CD8-positive, alpha-beta memory T cell (primary cell): ENCODE results near the gene MYO15B. TPM values are rescaled to one million over a fixed set of nuclear protein-coding genes. Genes with fewer than 3 reads are reported as not detected.
"Not testable (repeated sequence)": the region's sequence is repeated elsewhere in the genome, so short reads cannot be mapped to it uniquely, and the experiment has no call there.

Experiments
- CTCF ChIA-PET: fragments of 350-600 bp; sonication (Branson Sonifier 250); formaldehyde crosslinking; loops from one replicate; lab custom pipeline; 2021; ENCODE audit warnings: antibody characterized with exemption; lab: Charles Lee
- POLR2A ChIA-PET: fragments of 350-600 bp; sonication (Branson Sonifier 250); formaldehyde crosslinking; loops from one replicate; lab custom pipeline; 2021; ENCODE audit warnings: antibody characterized with exemption; lab: Charles Lee
- DNase-seq, 5 donors: peaks; one replicate each; pipeline versions ENCODE4 v3.0.0 to v3.0.0-alpha.2; 2020 to 2022; ENCODE audit warnings: mixed read lengths in 1 of 5
- H3K27ac ChIP-seq: one replicate; pipeline ENCODE4 v1.7.0; 2013; ENCODE audit warnings: low read depth, mild to moderate bottlenecking, low read length, moderate library complexity
- H3K27me3 ChIP-seq: 2 replicates; pipeline ENCODE4 v1.7.0; 2013; ENCODE audit warnings: low read length, mild to moderate bottlenecking; ENCODE audit not compliant: insufficient read depth, poor library complexity, severe bottlenecking
- H3K36me3 ChIP-seq: 2 replicates; pipeline ENCODE4 v1.7.0; 2013; ENCODE audit warnings: mild to moderate bottlenecking, low read length, moderate library complexity; ENCODE audit not compliant: insufficient read depth
- H3K4me1 ChIP-seq: 2 replicates; pipeline ENCODE4 v1.7.0; 2013; ENCODE audit warnings: mild to moderate bottlenecking, low read length, moderate library complexity; ENCODE audit not compliant: insufficient read depth
- H3K4me3 ChIP-seq: 2 replicates; pipeline ENCODE4 v1.7.0; 2013; ENCODE audit warnings: mild to moderate bottlenecking, low read length
- H3K9me3 ChIP-seq: 2 replicates; pipeline ENCODE4 v1.7.0; 2013; ENCODE audit warnings: mild to moderate bottlenecking, low read length
- H3K27ac Mint-ChIP-seq, 8 donors: one replicate each; pipeline ENCODE4 v1.8.0; 2020 to 2021; ENCODE audit warnings: mixed read lengths in 8 of 8, mild to moderate bottlenecking in 6 of 8, inconsistent platforms in 3 of 8, moderate library complexity in 3 of 8
- H3K27me3 Mint-ChIP-seq, 2 donors: one replicate each; pipeline ENCODE4 v1.8.0; 2020 to 2021; ENCODE audit warnings: mixed read lengths in 2 of 2, mild to moderate bottlenecking in 1 of 2, moderate library complexity in 1 of 2
- H3K36me3 Mint-ChIP-seq, 3 donors: one replicate each; pipeline ENCODE4 v1.8.0; 2020 to 2021; ENCODE audit warnings: mixed read lengths in 3 of 3, inconsistent platforms in 1 of 3, mild to moderate bottlenecking in 1 of 3
- H3K4me1 Mint-ChIP-seq, 3 donors: one replicate each; pipeline ENCODE4 v1.8.0; 2020 to 2021; ENCODE audit warnings: mixed read lengths in 3 of 3, inconsistent platforms in 1 of 3, mild to moderate bottlenecking in 1 of 3
- H3K4me3 Mint-ChIP-seq, 7 donors: one replicate each; pipeline ENCODE4 v1.8.0; 2020 to 2021; ENCODE audit warnings: mixed read lengths in 7 of 7, mild to moderate bottlenecking in 6 of 7, moderate library complexity in 4 of 7, inconsistent platforms in 2 of 7
- H3K9me3 Mint-ChIP-seq, 5 donors: one replicate each; pipeline ENCODE4 v1.8.0; 2020 to 2022; ENCODE audit warnings: mixed read lengths in 5 of 5, mild to moderate bottlenecking in 3 of 5, moderate library complexity in 2 of 5, inconsistent platforms in 1 of 5
- polyA plus RNA-seq: library from polyadenylated mRNA; unstranded; fragments of 300-500 nt; fragmentation: Illumina TruSeq; gene quantifications from one replicate; pipeline ENCODE4 v1.2.3, GENCODE V29; 2021
- total RNA-seq, 2 experiments: library from RNA; stranded (reverse); gene quantifications; one replicate each; pipeline ENCODE4 v1.2.3, GENCODE V29; 2021

The MYO15B gene
- total and polyA plus RNA-seq, 3 experiments from 2014 or later, result 1.6 to 33.3 (median 26.1) TPM

GRCh38 chr17:75590314-75590761 is 2.7 kb downstream of the MYO15B start:
- H3K4me1 Mint-ChIP-seq, result peaks cover 3 to 22% (median 12%) of the 10 kb centered on the region in 3 donors
- Histone ChIP-seq H3K27ac (no peak overlapping the region), H3K4me3 (no peak overlapping the region), H3K36me3 (no peaks in the 10 kb centered on the region), H3K4me1 (peaks cover 8% of the 10 kb centered on the region), H3K27me3 (no peaks in the 10 kb centered on the region), H3K9me3 (no peaks in the 10 kb centered on the region)
- no peaks in the 10 kb centered on the region for H3K9me3 Mint-ChIP-seq
- H3K27ac Mint-ChIP-seq, result peak overlapping the region in 5 of 8 donors; percentile 21 to 85 (median 66)
- ChIA-PET POLR2A (no interaction called here), CTCF (interaction anchor here (0.6 kb wide), 1 partner anchor 183 kb away, joined by 3 read pairs; no protein-coding TSS in a partner anchor)
- H3K27me3 Mint-ChIP-seq, result no peaks in the 10 kb centered on the region
- H3K36me3 Mint-ChIP-seq, result no peaks in the 10 kb centered on the region
- no peak for DNase-seq
- H3K4me3 Mint-ChIP-seq, result peak overlapping the region in 6 of 7 donors; percentile 19 to 70 (median 41)

- ChIA-PET POLR2A (no interaction called here), CTCF (no interaction called here)
- Histone ChIP-seq H3K27ac (no peak overlapping the region), H3K4me1 (peaks cover 8% of the 10 kb centered on the region), H3K4me3 (no peak overlapping the region), H3K36me3 (no peaks in the 10 kb centered on the region), H3K27me3 (no peaks in the 10 kb centered on the region), H3K9me3 (no peaks in the 10 kb centered on the region)
- Mint-ChIP-seq H3K4me1 (peaks cover 1 to 22% (median 12%) of the 10 kb centered on the region in 3 donors), H3K27ac (peak overlapping the region in 7 of 8 donors; percentile 29 to 85 (median 55)), H3K4me3 (peak overlapping the region in 5 of 7 donors; percentile 27 to 68 (median 53)), H3K36me3 (no peaks in the 10 kb centered on the region), H3K27me3 (no peaks in the 10 kb centered on the region), H3K9me3 (no peaks in the 10 kb centered on the region)
- DNase-seq, result no peak
Observed at GRCh38 chr17:75590849-75591721, 3.5 kb downstream of the MYO15B start.

GRCh38 chr17:75591722-75592302 is 4.2 kb downstream of the MYO15B start:
- no peaks in the 10 kb centered on the region for H3K27me3 Mint-ChIP-seq
- peaks cover 8% of the 10 kb centered on the region for H3K4me1 ChIP-seq
- H3K9me3 ChIP-seq, result no peaks in the 10 kb centered on the region
- peak overlapping the region in 2 of 8 donors; percentile 8 to 82 for H3K27ac Mint-ChIP-seq
- POLR2A ChIA-PET, result no interaction called here
- no peaks in the 10 kb centered on the region for H3K36me3 ChIP-seq
- peaks cover 0 to 22% (median 10%) of the 10 kb centered on the region in 3 donors for H3K4me1 Mint-ChIP-seq
- no peaks in the 10 kb centered on the region for H3K27me3 ChIP-seq
- H3K36me3 Mint-ChIP-seq, result no peaks in the 10 kb centered on the region
- no peaks in the 10 kb centered on the region for H3K9me3 Mint-ChIP-seq
- H3K27ac ChIP-seq, result no peak overlapping the region
- no peak for DNase-seq
- CTCF ChIA-PET, result no interaction called here
- peak overlapping the region in 1 of 7 donors; percentile 63 for H3K4me3 Mint-ChIP-seq
- H3K4me3 ChIP-seq, result no peak overlapping the region

GRCh38 chr17:75592348-75593020 is 4.9 kb downstream of the MYO15B start:
- ChIA-PET CTCF (interaction anchor here (0.7 to 3.4 kb wide), 2 partner anchors 41 to 157 kb away, joined by 4 to 7 read pairs; partner anchors contain the start of gene SMIM5), POLR2A (interaction anchor here (0.7 kb wide), 1 partner anchor 424 kb away, joined by 5 read pairs; no protein-coding TSS in a partner anchor)
- no peaks in the 10 kb centered on the region for H3K27me3 ChIP-seq
- Mint-ChIP-seq H3K36me3 (no peaks in the 10 kb centered on the region), H3K4me3 (no peak overlapping the region), H3K9me3 (no peaks in the 10 kb centered on the region), H3K27me3 (no peaks in the 10 kb centered on the region), H3K4me1 (peaks cover 0 to 17% (median 6%) of the 10 kb centered on the region in 3 donors), H3K27ac (peak overlapping the region in 3 of 8 donors; percentile 8 to 60 (median 9))
- no peak for DNase-seq
- no peak overlapping the region for H3K27ac ChIP-seq
- H3K36me3 ChIP-seq, result no peaks in the 10 kb centered on the region
- no peaks in the 10 kb centered on the region for H3K9me3 ChIP-seq
- no peak overlapping the region for H3K4me3 ChIP-seq
- peaks cover 4% of the 10 kb centered on the region for H3K4me1 ChIP-seq

- H3K4me3 Mint-ChIP-seq, DNase-seq, H3K4me1 ChIP-seq, H3K9me3 ChIP-seq, H3K27me3 Mint-ChIP-seq, H3K36me3 Mint-ChIP-seq, H3K27ac ChIP-seq, POLR2A ChIA-PET, H3K9me3 Mint-ChIP-seq, H3K27ac Mint-ChIP-seq, H3K4me3 ChIP-seq, H3K36me3 ChIP-seq, H3K27me3 ChIP-seq: not testable (repeated sequence)
- H3K4me1 Mint-ChIP-seq, result peaks cover 0 to 14% (median 6%) of the 10 kb centered on the region in 3 donors
- CTCF ChIA-PET, result interaction anchor here (3.4 kb wide), 1 partner anchor 40 kb away, joined by 7 read pairs; the partner anchor contains the start of gene SMIM5
Observed at GRCh38 chr17:75593430-75593829, 5.8 kb downstream of the MYO15B start.

- no peak overlapping the region for H3K4me3 ChIP-seq
- H3K36me3 Mint-ChIP-seq, result no peaks in the 10 kb centered on the region
- no peak for DNase-seq
- H3K9me3 ChIP-seq, result no peaks in the 10 kb centered on the region
- ChIA-PET CTCF (interaction anchor here (3.4 kb wide), 1 partner anchor 39 kb away, joined by 7 read pairs; the partner anchor contains the start of gene SMIM5), POLR2A (interaction anchor here (0.5 kb wide), 1 partner anchor 167 kb away, joined by 3 read pairs; no protein-coding TSS in a partner anchor)
- no peaks in the 10 kb centered on the region for H3K36me3 ChIP-seq
- H3K9me3 Mint-ChIP-seq, result no peaks in the 10 kb centered on the region
- no peaks in the 10 kb centered on the region for H3K27me3 ChIP-seq
- peaks cover 0 to 11% (median 6%) of the 10 kb centered on the region in 3 donors for H3K4me1 Mint-ChIP-seq
- no peaks in the 10 kb centered on the region for H3K27me3 Mint-ChIP-seq
- H3K4me3 Mint-ChIP-seq, result no peak overlapping the region
- no peak overlapping the region for H3K27ac ChIP-seq
- no peaks in the 10 kb centered on the region for H3K4me1 ChIP-seq
- H3K27ac Mint-ChIP-seq, result peak overlapping the region in 1 of 8 donors; percentile 74
Observed at GRCh38 chr17:75594499-75595283, 7.1 kb downstream of the MYO15B start.

- Mint-ChIP-seq H3K9me3 (no peaks in the 10 kb centered on the region), H3K27ac (no peak overlapping the region), H3K4me3 (no peak overlapping the region), H3K36me3 (no peaks in the 10 kb centered on the region), H3K4me1 (peaks cover 0 to 7% (median 5%) of the 10 kb centered on the region in 3 donors), H3K27me3 (no peaks in the 10 kb centered on the region)
- DNase-seq, result no peak
- Histone ChIP-seq H3K36me3 (no peaks in the 10 kb centered on the region), H3K9me3 (no peaks in the 10 kb centered on the region), H3K27me3 (no peaks in the 10 kb centered on the region), H3K4me3 (no peak overlapping the region), H3K4me1 (no peaks in the 10 kb centered on the region), H3K27ac (no peak overlapping the region)
- POLR2A ChIA-PET, result no interaction called here
- CTCF ChIA-PET, result interaction anchor here (3.4 kb wide), 1 partner anchor 38 kb away, joined by 7 read pairs; the partner anchor contains the start of gene SMIM5
Observed at GRCh38 chr17:75595284-75595919, 7.8 kb downstream of the MYO15B start.
